ENCODE data around the gene PSMA5.

- TF ChIP-seq CTCF (conservative IDR thresholded peaks at IDR 0.05; ENCODE audit: low read length) = no peak
- no peak for TF ChIP-seq EZH2phosphoT487 (IDR thresholded peaks at IDR 0.05; ENCODE audit: borderline replicate concordance, low read depth, low read length)
Measured at GRCh38 chr1:109444346-109444745, 18.1 kb upstream of the PSMA5 start.

Data from OCI-LY7 (cell line).